ENCODE measurements around the gene NPAS3.

GRCh38 chr14:33165926-33166289 lies 227.2 kb downstream of the NPAS3 start:
- no peak for TF ChIP-seq CTCF (IDR thresholded peaks at IDR 0.05)
- TF ChIP-seq POLR2A (IDR thresholded peaks at IDR 0.05): no peak
- no peak for TF ChIP-seq POLR2AphosphoS5 (IDR thresholded peaks at IDR 0.05)

Data from breast epithelium (tissue), 3 donors.